Measurements from ENCODE around the gene LAMA4.
A peak's percentile ranks its signal among the peaks of the same experiment; 100 is the strongest.
"Not testable (repeated sequence)": the region's sequence is repeated elsewhere in the genome, so short reads cannot be mapped to it uniquely, and the experiment has no call there.

LAMA4 gene

GRCh38 chr6:112130878-112131277 is 123.5 kb downstream of the LAMA4 start:
- no peak for DNase-seq

GRCh38 chr6:112128208-112128607 is 126.2 kb downstream of the LAMA4 start:
- DNase-seq: no peak

GRCh38 chr6:112123982-112124381 is 130.4 kb downstream of the LAMA4 start:
- no peak for DNase-seq

- DNase-seq: no peak
Measured at GRCh38 chr6:112122756-112123155, 131.6 kb downstream of the LAMA4 start.

GRCh38 chr6:112118034-112118433 is 136.3 kb downstream of the LAMA4 start:
- DNase-seq: no peak

GRCh38 chr6:112117554-112117953 is 136.8 kb downstream of the LAMA4 start:
- DNase-seq: no peak

GRCh38 chr6:112116221-112116620 is 138.1 kb downstream of the LAMA4 start:
- no peak for DNase-seq

GRCh38 chr6:112114577-112115223 is 139.7 kb downstream of the LAMA4 start:
- DNase-seq: no peak

- DNase-seq: no peak
Measured at GRCh38 chr6:112113918-112114317, 140.4 kb downstream of the LAMA4 start.

GRCh38 chr6:112113431-112113830 is 140.9 kb downstream of the LAMA4 start:
- no peak for DNase-seq

GRCh38 chr6:112109262-112109661 is 145.1 kb downstream of the LAMA4 start:
- DNase-seq: no peak

- no peak for DNase-seq
Measured at GRCh38 chr6:112106562-112106961, 147.8 kb downstream of the LAMA4 start.

GRCh38 chr6:112106026-112106425 is 148.3 kb downstream of the LAMA4 start:
- not testable (repeated sequence) for DNase-seq

GRCh38 chr6:112100561-112100960 is 153.8 kb downstream of the LAMA4 start:
- DNase-seq: no peak

- no peak for DNase-seq
Measured at GRCh38 chr6:112096901-112097300, 157.5 kb downstream of the LAMA4 start.

GRCh38 chr6:112087916-112088315 is 166.5 kb downstream of the LAMA4 start:
- DNase-seq: no peak

- peak; percentile 31 for DNase-seq
Measured at GRCh38 chr6:112087136-112087911, 167.0 kb downstream of the LAMA4 start, which contains the start of the genes FAM229B and TUBE1. Gene FAM229B (plus strand): TSS chr6:112087591. CDS start chr6:112099284, 11,693 bp downstream. Gene TUBE1 (minus strand): TSS chr6:112087482. CDS start chr6:112087434, 48 bp downstream.

- DNase-seq: peak; percentile 13
Measured at GRCh38 chr6:112086744-112087135, 167.6 kb downstream of the LAMA4 start.

- DNase-seq: no peak
Measured at GRCh38 chr6:112085286-112086065, 168.9 kb downstream of the LAMA4 start.

GRCh38 chr6:112081569-112081968 is 172.8 kb downstream of the LAMA4 start:
- no peak for DNase-seq

GRCh38 chr6:112066606-112067005 is 187.8 kb downstream of the LAMA4 start:
- DNase-seq: no peak

- DNase-seq: no peak
Measured at GRCh38 chr6:112065426-112065986, 188.9 kb downstream of the LAMA4 start.

GRCh38 chr6:112062966-112063365 is 191.4 kb downstream of the LAMA4 start:
- no peak for DNase-seq

Data from 8988T (cell line).